HepG2 (cell line): ENCODE measurements around the gene RAB20. TPM values are rescaled to one million over a fixed set of nuclear protein-coding genes. Genes with fewer than 3 reads are reported as not detected.

Source experiments
- ATAC-seq: fragments of 200-7000 bp; cut with Tn5 transposase; 3 replicates; pipeline ENCODE4 v1.9.1; 2020; ENCODE audit warnings: mild to moderate bottlenecking, moderate library complexity
- BruUV-seq: library from RNA; stranded (reverse); fragments of 400-500 nt; replicated peaks from 2 replicates; lab custom pipeline; 2021; lab: Mats Ljungman, UMichigan
- CTCF ChIA-PET: fragments of 300-600 bp; formaldehyde crosslinking; extraction: SDS; loops from one replicate; lab custom pipeline; 2021; ENCODE audit warnings: low total read pairs, inconsistent platforms, low intra/inter-chr PET ratio; lab: Yijun Ruan, JAX
- POLR2A ChIA-PET: fragments of 350-600 bp; sonication (Branson Sonifier 250); formaldehyde crosslinking; loops from one replicate; lab custom pipeline; 2020; ENCODE audit warnings: antibody characterized with exemption, inconsistent platforms; lab: Yijun Ruan, JAX
- DNase-seq: peaks from one replicate; pipeline ENCODE4 v3.0.0-alpha.2; 2015; ENCODE audit warnings: low spot score
- FAIRE-seq: peaks from 3 replicates; lab custom pipeline; 2011; peaks lifted over from hg19 to GRCh38; lab: Jason Lieb, UNC
- H2AFZ ChIP-seq: one replicate; pipeline ENCODE4 v1.6.1; 2011; ENCODE audit warnings: low read length, inconsistent platforms
- H3K27ac ChIP-seq: fragments of 300-600 bp; 3 replicates; pipeline ENCODE4 v1.8.0; 2011; ENCODE audit warnings: mixed run types, mild to moderate bottlenecking, mixed read lengths, low read length, inconsistent platforms; ENCODE audit not compliant: insufficient read depth; ENCODE audit errors: extremely low read length
- H3K27me3 ChIP-seq, 2 experiments: fragments of 200-600 bp in 1 of 2; 2 replicates in 1 of 2; 3 replicates in 1 of 2; pipeline versions ENCODE4 v1.6.0 to v1.8.0; 2011; ENCODE audit warnings: low read length in 2 of 2, mild to moderate bottlenecking in 2 of 2, moderate library complexity in 2 of 2, inconsistent platforms in 1 of 2; ENCODE audit not compliant: insufficient read depth in 2 of 2, control insufficient read depth in 1 of 2
- H3K36me3 ChIP-seq, 2 experiments: fragments of 200-600 bp in 1 of 2; replicated peaks in 1 of 2; 2 replicates in 1 of 2; 3 replicates in 1 of 2; pipeline versions ENCODE4 v1.5.1 to v1.8.0; 2011; ENCODE audit warnings: low read length in 2 of 2, inconsistent platforms in 1 of 2; ENCODE audit not compliant: insufficient read depth in 2 of 2, control insufficient read depth in 1 of 2
- H3K4me1 ChIP-seq: 2 replicates; pipeline ENCODE4 v1.5.1; 2012; ENCODE audit warnings: low read length, inconsistent platforms; ENCODE audit not compliant: insufficient read depth
- H3K4me2 ChIP-seq: 2 replicates; pipeline ENCODE4 v1.6.0; 2011; ENCODE audit warnings: low read depth, low read length, inconsistent platforms
- H3K4me3 ChIP-seq, 3 experiments: fragments of 200-600 bp in 1 of 3; sonication (generic), shearing (Covaris generic) in 1 of 3; replicated peaks in 1 of 3; 2 replicates each; pipeline ENCODE4 v1.5.1; 2011 to 2016; ENCODE audit warnings: low read length in 3 of 3, inconsistent platforms in 2 of 3, low read depth in 2 of 3, mild to moderate bottlenecking in 2 of 3, control low read depth in 1 of 3, mixed read lengths in 1 of 3; ENCODE audit not compliant: insufficient read depth in 1 of 3
- H3K79me2 ChIP-seq: one replicate; pipeline ENCODE4 v1.6.1; 2011; ENCODE audit warnings: low read length, inconsistent platforms; ENCODE audit not compliant: insufficient read depth
- H3K9ac ChIP-seq: 2 replicates; pipeline ENCODE4 v1.6.0; 2011; ENCODE audit warnings: mild to moderate bottlenecking, low read depth, low read length, inconsistent platforms; ENCODE audit not compliant: insufficient read depth
- H3K9me3 ChIP-seq: 2 replicates; pipeline ENCODE4 v1.5.1; 2012; ENCODE audit warnings: mild to moderate bottlenecking, low read length
- H4K20me1 ChIP-seq: 2 replicates; pipeline ENCODE4 v1.6.0; 2011; ENCODE audit warnings: inconsistent platforms, mild to moderate bottlenecking, low read length, moderate library complexity; ENCODE audit not compliant: insufficient read depth
- BCL3 ChIP-seq: sonication (generic); formaldehyde crosslinking; IDR thresholded peaks from 2 replicates; pipeline ENCODE4 v1.5.1; 2020; ENCODE audit warnings: mild to moderate bottlenecking, missing genetic modification reagents, moderate library complexity
- JARID2 ChIP-seq: sonication (generic); formaldehyde crosslinking; IDR thresholded peaks from 2 replicates; pipeline ENCODE4 v1.8.1; 2023; ENCODE audit warnings: missing genetic modification reagents, inconsistent platforms; ENCODE audit not compliant: insufficient replicate concordance
- NFE2 ChIP-seq: sonication (generic); formaldehyde crosslinking; IDR thresholded peaks from 2 replicates; pipeline ENCODE4 v1.4.0; 2020; ENCODE audit warnings: missing genetic modification reagents
- NFKB2 ChIP-seq: sonication (generic); formaldehyde crosslinking; IDR thresholded peaks from 2 replicates; pipeline ENCODE4 v1.4.0; 2020; ENCODE audit warnings: missing genetic modification reagents, borderline replicate concordance
- THAP7 ChIP-seq: sonication (generic); formaldehyde crosslinking; IDR thresholded peaks from 2 replicates; pipeline ENCODE4 v1.8.1; 2023; ENCODE audit warnings: mild to moderate bottlenecking, missing genetic modification reagents
- ZBTB43 ChIP-seq: sonication (generic); formaldehyde crosslinking; conservative IDR thresholded peaks from 2 replicates; pipeline ENCODE4 v1.4.0; 2020; ENCODE audit warnings: missing genetic modification reagents
- ZFP36L1 ChIP-seq: sonication (generic); formaldehyde crosslinking; IDR thresholded peaks from 2 replicates; pipeline ENCODE4 v1.8.0; 2022; ENCODE audit warnings: mild to moderate bottlenecking, missing genetic modification reagents, moderate library complexity
- ZFP36L2 ChIP-seq: sonication (generic); formaldehyde crosslinking; IDR thresholded peaks from 2 replicates; pipeline ENCODE4 v1.4.0; 2020; ENCODE audit warnings: missing genetic modification reagents
- ZNF10 ChIP-seq: sonication (generic); formaldehyde crosslinking; IDR thresholded peaks from 2 replicates; pipeline ENCODE4 v1.4.0; 2020; ENCODE audit warnings: mild to moderate bottlenecking, low read depth, missing genetic modification reagents, borderline replicate concordance
- ZNF292 ChIP-seq: sonication (generic); formaldehyde crosslinking; IDR thresholded peaks from 2 replicates; pipeline ENCODE4 v1.8.1; 2022; ENCODE audit warnings: mild to moderate bottlenecking, low read depth, missing genetic modification reagents, borderline replicate concordance
- ZNF792 ChIP-seq: IDR thresholded peaks from 2 replicates; pipeline ENCODE4 v1.6.1; 2016
- WGBS: methylation state at CpG from one replicate; pipeline ENCODE4 v1.1.6; 2017; ENCODE audit warnings: low lambda C conversion rate; 5-methylcytosine and 5-hydroxymethylcytosine counted together
- in situ Hi-C: cut with HindIII; loops from 2 replicates; pipeline ENCODE4 v1.10.0; 2017; ENCODE audit warnings: low pct_unique_long_range_greater_than_20kb; ENCODE audit not compliant: extremely low pct_ligation_motif_present
- intact Hi-C: fragments of 100-400 bp; cut with micrococcal nuclease; formaldehyde crosslinking; loops from one replicate; pipeline ENCODE4 v1.10.0; 2022; ENCODE audit not compliant: unreplicated experiment
- polyA plus RNA-seq, 8 experiments: library from polyadenylated mRNA; depleted of rRNA in 3 of 8; stranded (reverse) in 7 of 8; unstranded in 1 of 8; fragments of >200 nt; fragmentation: Illumina TruSeq in 4 of 8; extraction: Trizol in 4 of 8; gene quantifications; 2 replicates each; pipeline versions ENCODE4 v1.2.1 to v1.2.3, GENCODE V29; 2011 to 2016; ENCODE audit warnings: low read depth in 4 of 8, missing spikeins in 1 of 8, mixed read lengths in 1 of 8; ENCODE audit not compliant: insufficient read depth in 1 of 8
- total RNA-seq, 5 experiments: library from RNA; depleted of rRNA; stranded (reverse); fragments of >200 nt; fragmentation: Illumina TruSeq; extraction: Trizol; gene quantifications; 2 replicates each; pipeline ENCODE4 v1.2.3, GENCODE V29; 2016; ENCODE audit warnings: low read depth in 1 of 5

The RAB20 gene
- total and polyA plus RNA-seq, 2 of the 13 experiments (the other 11 are each of a cell fraction or from before 2014, with no cell fraction given) = 15.6 to 30.5 TPM

- Histone ChIP-seq H3K27me3 (no peaks in the 10 kb centered on the region; a peak in 1 of 5 replicates), H3K9ac (no peak overlapping the region), H3K4me1 (peaks cover 29% of the 10 kb centered on the region), H3K27ac (no peak overlapping the region), H3K4me2 (no peak overlapping the region), H3K9me3 (no peaks in the 10 kb centered on the region), H3K4me3 (no peak overlapping the region), H4K20me1 (no peaks in the 10 kb centered on the region), H2AFZ (no peak overlapping the region), H3K79me2 (no peaks in the 10 kb centered on the region), H3K36me3 (no peaks in the 10 kb centered on the region)
- TF ChIP-seq ZNF10 (CRISPR knock-in tag) = no peak
- TF ChIP-seq ZFP36L1 (CRISPR knock-in tag) = no peak
- TF ChIP-seq ZFP36L2 (CRISPR knock-in tag) = no peak
- TF ChIP-seq ZNF792 (CRISPR knock-in tag) = no peak
- no peak for TF ChIP-seq THAP7 (CRISPR knock-in tag)
- TF ChIP-seq ZNF292 (CRISPR knock-in tag) = no peak
- TF ChIP-seq ZBTB43 (CRISPR knock-in tag) = no peak
- TF ChIP-seq NFE2 (CRISPR knock-in tag) = no peak
- TF ChIP-seq JARID2 (CRISPR knock-in tag) = no peak
- TF ChIP-seq BCL3 (CRISPR knock-in tag) = no peak
- no peak for TF ChIP-seq NFKB2 (CRISPR knock-in tag)
- DNase-seq (no peak), ATAC-seq (no peak), FAIRE-seq (no peak)
- no TSS peak for BruUV-seq
- in situ Hi-C loops = no loop called here
- intact Hi-C loops = no loop called here
- CTCF ChIA-PET = no interaction called here
- 83% methylated on average over 11 of the region's 14 CpGs for WGBS
- POLR2A ChIA-PET = no interaction called here
These were observed 20.1 kb upstream of the RAB20 start for GRCh38 chr13:110581506-110582185.
